Right renal cortex interstitium (tissue), 3 donors: Measurements from ENCODE around the gene EYA4. TPM values are rescaled to one million over a fixed set of nuclear protein-coding genes. Genes with fewer than 3 reads are reported as not detected.

Source experiments
- DNase-seq, 3 donors: peaks; one replicate each; pipeline ENCODE4 v3.0.0-alpha.2; 2013; ENCODE audit warnings: low read depth in 3 of 3, low spot score in 2 of 3
- polyA plus RNA-seq, 3 donors: library from polyadenylated mRNA; unstranded; fragments of 120-200 nt; gene quantifications; one replicate each; pipeline ENCODE4 v1.2.1, GENCODE V29; 2013; ENCODE audit not compliant: insufficient read length in 3 of 3

EYA4 gene
- polyA plus RNA-seq, 3 donors = 15.8 to 17.5 (median 16.6) TPM

DNA sequence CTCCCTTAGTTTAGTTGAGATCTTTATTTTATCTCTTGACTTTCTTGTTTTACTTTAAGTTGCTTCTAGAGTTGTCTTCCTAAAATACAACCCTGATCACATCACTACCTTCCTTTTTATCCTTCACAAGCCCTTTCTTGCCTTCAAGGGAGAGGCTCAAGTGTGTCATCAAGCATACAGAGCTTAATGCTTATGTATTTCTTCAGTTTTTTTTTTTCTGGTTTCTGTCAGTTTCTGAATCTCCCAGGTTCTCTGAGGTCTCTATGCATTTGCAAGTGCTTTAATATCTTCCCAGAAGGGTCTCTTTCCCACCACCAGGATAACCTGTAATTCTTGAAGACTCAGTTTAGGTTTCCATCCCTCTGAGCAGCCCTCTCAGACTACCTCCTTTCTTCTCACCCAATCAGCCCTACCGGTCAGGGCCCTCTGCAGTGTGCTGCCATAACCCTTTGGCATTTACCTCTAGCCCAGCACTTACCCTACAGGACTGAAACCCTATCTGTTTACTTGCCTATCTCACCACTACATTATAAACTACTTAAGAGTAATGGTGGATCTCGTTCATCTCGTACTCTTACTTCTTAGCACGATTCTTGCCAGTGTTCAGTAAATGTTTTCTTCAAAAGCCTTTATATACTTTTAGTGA is 36.9 kb downstream of the EYA4 start:
- no peak for DNase-seq

DNA sequence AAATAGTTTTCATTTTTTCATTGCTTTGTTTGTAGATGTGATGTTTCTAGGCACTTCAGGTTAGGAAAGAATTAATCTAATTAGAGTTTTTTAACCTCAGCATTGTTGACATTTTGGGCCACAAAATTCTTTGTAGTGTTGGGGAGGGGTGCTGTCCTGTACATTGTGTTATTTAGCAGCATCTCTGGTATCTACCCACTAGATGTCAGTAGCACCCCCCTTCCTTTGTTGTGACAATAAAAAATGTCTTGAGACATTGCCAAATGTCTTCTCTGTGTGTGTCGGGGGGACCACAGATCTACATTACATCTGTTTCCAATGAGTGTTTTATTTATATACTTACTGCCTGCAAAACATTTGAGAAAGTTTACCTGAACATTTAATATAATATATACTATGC is 45.6 kb downstream of the EYA4 start:
- DNase-seq = no peak

DNA sequence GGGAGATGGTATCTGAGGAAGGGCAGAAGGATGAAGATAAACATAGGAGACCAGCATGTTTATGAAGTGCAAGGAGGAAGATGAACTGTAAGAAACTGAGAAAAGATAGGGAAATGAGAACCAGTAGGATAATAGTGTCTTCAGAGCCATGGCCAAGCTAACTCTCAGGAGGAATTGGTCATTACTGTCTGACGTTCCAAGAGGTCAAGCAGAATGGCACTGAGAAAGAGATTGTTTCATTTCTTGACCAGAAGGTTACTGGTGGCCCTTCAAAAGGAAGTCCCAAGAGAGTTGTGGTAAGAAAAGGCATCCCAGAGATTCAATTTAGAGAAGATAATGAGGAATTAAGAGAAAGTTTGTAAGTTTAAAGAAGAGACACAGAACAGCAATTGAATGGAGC is 47.5 kb downstream of the EYA4 start:
- DNase-seq = no peak

DNA sequence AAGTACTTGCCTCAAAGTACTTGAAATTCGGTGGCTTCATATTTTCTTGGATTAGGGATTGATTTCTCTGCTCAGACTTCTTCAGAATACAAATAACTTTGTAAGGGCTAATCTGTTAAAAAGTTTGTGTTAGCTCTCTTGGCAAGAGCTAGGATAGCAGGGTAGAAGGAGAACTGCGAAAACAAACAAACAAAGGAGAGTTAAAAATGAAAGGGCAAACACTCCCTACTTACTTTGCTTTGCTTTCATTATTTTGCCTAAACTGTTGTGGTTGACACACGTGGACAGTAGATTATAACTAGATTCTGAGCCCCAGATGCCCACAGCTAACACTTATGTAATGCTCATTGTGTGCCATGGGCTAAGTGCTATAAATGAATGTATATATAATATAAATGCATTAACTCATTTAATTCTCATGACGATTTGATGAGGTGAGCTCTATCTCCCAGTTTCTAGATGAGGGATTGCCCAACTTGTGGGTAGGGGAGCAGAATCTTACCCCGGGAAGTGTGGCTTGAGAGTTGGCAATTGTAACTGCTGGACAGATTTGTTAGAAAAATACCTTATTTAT is 48.7 kb downstream of the EYA4 start:
- DNase-seq = no peak

DNA sequence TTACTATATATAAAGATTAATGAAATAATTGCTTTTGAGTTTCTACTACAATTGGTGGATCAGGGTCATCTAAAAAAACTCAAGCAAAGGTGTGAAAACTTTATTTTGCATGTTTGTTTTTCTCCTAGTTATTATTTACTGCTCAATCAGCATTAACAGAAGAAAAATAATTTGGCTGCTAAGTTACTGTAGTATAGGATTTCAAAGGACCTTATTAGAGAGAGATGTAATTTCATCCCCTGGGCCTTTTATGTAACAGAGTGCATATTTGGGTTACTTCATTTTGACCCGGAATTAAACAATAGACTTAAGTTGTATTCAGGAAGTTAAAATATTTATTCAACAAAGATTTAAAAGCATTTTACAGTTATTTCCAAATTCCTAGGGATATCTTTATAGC is 49.8 kb downstream of the EYA4 start:
- DNase-seq = no peak

DNA sequence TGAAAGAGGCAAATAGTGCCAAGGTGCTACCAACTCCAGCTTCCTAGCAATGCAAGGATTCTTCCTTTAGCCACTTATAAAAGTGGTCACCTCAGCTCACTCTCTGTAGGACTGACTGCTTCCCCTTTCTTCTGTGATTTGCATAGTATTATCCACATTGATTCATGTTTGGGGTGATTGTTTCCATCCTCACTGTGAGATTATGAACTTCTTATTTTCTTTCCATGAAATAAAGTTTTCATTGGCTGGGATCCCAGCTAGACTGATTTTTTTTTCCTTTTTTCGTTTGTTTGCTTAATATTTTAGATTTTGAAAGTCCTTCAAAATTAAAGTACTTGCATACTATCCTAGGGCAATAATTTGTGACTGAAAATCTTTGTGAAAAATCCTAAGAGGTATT is 50.5 kb downstream of the EYA4 start:
- DNase-seq = no peak

DNA sequence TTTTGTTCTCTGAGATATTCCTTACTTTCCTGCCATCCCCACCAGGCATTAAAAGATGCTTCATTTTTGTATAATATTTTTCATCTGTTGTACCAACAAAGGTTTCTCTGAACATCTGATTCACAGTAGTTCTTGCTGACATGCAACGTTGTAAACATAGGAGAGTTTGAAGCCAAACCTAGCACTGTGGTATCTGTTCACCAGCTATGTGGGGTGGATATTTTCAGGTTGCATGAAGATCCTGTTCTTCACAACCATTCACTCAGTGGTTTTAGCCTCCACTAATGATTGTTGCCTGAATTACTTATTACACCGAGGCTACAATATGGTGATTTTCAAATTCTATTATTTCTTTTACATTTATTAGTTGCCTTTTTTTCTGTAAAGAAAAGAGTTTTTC is 56.5 kb downstream of the EYA4 start:
- DNase-seq = no peak

DNA sequence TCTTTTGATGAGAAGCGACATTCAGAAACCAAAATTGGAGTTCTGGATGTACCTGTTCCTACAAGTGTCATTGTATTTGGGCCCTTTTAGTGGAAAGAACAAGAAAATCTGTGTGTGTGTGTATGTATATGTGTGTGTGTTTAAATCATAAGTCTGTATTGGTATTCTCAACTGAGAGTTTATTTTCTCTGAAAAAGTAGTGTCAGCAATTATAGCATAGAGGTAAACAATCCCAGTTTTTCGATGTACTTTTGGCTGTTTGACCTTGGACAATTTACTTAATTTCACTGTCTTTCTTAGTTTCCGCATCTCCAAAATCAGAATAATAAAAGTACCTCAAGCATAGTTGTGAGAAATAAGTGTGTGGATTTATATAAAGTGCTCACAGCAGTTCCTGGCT is 57.2 kb downstream of the EYA4 start:
- DNase-seq = no peak

DNA sequence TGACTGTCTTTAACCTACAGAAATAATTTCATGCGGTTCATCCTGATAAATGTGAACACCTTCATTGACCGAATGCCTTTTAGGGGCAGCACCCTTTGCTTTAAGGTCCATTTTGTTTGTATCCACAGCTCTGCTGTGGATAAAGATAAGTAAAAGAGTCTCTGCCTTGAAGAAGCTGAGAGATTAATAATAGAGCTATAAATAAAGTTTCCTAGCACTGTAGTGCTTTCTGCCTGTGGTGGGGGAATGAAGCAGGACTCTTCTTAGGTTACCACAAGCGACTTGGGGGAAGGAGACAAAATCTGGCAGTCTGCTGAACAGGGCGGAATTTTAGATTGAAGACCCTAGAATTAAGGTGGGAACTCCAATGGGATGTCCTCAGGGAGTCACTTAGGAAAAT is 57.6 kb downstream of the EYA4 start:
- no peak for DNase-seq

DNA sequence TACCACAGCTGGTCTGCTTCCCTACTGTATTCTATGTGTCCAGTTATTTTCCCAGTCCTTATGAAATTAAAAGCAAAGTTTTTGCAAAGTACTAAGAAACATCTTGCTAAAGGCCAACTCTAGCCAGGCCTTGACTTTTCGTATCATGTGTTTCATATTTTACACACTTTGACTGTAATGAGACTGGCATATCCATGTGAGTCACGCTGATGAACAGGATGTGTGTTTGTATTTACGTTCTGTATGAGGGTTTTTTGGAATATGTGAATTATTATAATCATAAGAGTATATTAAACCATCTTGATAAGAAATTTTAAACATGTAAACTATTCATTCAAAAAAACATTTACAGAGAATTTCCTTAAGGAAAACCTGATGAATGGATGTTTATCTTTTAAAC is 59.7 kb downstream of the EYA4 start:
- DNase-seq = no peak

DNA sequence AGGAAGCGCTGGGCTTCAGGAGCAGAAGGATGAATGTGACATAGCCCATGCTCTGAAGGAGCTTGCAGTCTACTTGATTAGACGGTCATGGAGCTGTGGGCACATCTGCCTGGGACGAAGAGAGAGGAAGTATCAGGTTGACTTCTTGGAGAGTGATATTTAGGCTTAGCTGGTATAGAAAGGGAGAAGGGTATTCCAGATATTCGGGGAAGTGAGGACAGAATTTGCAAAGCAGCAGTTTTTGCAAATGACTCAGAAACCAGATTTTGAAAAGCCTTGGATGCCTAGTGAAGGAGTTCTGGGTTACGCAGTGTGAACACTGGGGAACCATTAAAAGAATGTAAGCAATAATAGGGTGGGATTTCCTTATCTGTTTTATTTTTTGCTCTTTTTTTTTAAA is 60.7 kb downstream of the EYA4 start:
- no peak for DNase-seq

DNA sequence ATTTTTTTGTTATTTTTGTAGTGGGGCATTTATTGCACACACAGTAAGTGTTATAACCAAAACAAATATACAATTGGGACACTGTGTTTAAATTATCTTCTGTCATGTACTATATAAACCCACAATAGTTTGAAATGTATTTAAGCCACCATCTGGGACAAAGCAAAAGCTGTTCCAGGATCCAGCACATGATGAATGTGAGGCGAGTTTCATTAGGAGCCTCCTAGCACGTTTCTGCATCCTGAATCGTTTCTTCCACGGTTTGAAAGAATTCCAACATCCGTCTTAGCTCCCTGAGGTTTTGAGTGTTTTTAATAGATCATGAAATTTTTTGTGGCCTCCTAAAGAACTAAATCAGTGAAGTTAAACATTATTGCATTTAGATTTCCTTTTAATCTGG is 65.8 kb downstream of the EYA4 start:
- no peak for DNase-seq

DNA sequence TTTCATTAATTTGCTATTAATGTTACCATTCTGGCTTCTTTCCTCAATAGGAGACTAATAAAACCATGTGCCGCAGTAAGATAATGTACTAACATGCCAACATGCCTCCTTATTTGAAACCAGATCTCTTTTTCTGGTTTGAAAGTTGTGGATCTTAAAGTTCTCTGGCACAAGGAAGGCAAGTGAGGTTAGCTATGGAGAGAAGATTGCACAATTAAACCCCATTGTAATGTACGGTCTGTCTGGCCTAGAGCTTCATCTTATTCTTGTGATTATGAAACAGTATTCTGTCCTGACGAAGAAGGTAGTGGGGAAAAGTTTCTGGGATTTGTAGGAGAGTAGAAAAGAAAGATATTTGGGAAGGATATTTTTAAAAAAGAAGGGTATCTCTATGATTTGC is 68.4 kb downstream of the EYA4 start:
- DNase-seq = no peak

DNA sequence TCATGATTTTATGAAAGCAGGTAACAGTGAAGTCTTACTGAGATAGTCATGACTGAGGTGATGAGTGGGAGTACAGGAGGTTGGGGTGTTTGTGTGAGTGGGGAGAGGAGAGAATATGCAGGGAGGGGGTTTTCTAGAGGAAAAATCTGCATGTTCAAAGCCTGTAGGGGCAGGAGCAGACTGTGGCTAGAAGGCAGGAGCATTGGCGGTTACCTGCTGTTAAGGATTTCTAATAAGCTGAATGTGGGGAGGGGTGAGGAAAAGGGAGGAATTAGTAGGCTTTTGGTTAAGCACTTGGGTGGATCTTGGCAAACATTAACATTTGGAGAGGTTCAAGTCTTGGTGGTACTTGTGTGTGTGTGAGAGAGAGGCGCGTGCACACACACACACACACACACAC is 70.8 kb downstream of the EYA4 start:
- no peak for DNase-seq

DNA sequence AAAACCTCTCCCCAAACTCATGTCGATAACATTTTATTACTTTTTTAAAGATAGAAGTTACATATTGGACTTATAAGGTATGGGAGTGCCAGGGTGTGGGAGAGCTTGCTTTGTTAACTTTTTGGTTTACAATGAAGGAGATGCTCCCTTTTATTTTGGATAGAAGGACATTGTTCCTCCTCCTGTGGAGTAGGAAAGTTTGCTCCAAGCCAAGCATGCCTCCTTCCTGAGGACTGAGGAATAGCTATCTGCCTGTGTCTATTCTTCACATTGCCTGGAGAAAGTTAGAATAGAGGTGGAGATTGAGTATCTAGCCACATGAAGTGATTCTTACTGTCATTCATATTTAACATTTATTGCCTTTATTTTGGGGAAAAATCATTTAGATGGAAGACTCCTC is 71.9 kb downstream of the EYA4 start:
- no peak for DNase-seq

DNA sequence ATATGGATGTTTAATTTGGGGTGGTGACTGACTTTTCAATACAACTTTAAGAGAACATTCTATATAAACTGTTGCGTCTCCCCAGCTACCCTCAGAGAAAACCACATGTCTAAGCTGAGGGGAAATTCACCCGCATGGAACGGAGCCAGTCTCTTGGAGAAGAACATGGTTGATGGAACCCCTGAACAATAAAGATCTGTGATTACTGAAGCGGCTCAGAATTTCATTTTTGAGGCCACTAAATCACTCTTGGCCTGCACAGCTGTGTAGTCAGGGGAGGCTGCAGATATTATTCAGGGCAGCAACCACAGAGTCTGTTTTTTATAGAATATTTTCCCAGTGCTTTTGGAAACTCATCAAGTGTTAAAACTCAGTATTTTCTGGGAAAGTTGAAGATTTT is 73.8 kb downstream of the EYA4 start:
- no peak for DNase-seq

DNA sequence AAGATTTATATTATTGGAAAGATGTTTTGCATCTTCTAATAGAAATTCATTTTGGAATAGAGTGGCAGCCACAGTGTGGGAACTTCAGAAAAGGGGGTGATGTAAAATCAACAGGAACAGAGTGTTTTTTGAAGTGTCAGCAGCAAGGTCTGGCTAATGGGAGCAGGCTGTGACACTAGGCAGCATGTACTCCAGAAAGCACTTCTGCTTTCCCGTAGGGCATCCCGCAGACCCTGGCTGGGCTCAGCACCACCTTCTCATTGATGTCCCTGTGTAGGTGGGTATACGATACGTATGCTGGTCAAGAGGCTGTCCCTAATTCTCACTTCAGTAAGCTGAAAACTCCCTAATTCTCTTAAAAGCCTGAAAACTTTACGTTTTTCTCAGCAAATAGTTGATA is 74.7 kb downstream of the EYA4 start:
- no peak for DNase-seq

DNA sequence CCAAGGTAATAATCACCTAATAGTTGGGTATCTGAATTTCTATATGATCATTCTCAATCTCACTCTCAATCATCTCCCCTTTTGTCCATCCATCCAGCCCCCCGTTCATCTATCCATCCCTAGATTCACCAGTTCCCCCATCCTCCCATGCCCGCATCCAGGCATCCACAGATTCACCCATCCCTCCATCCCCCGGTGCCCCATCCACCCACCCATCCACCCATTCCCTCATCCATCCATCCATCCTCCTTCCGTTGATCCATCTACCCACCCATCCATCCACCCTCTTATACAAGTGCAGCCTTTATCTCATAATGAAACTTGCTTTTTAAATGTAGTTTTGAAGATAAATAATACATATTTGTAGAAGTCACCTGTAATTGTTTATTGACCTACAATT is 76.5 kb downstream of the EYA4 start:
- no peak for DNase-seq

DNA sequence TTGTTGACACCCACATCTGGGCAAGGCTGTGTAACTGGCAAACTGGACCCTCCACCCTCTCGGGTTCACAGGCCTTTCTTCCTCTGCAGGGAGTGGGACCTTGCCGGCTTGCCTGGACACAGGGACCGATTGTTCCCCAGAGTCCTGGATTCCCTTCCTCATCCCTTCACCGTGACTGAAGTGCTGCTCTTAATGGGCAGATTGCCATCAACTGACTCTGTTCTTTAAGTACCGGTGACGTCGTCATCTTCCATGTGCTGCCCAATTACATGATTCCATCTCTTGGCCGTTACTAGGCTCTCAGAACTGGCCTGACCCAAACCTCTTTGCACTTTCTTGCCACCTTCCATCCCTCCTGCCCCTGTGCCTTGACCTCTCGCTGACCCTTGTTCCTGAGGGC is 85.4 kb downstream of the EYA4 start:
- no peak for DNase-seq

DNA sequence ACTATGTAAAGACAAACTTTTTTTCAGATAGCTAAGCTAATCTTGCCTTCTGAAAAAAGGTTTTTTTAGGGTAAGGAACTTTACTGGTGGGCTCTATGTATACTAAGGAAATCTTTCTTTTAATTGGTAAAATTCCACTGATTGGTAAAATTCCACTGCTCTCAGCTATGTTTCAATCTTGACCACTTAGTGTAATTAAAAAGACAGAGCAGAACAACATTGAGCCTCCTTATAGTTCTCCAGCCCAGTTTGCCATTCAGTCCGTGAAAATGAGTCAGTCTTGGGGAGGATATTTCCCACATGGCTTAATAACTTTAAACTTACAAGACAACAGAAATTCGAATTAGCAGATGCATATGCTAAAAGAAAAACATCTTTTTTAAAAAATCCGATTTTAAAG is 92.7 kb downstream of the EYA4 start:
- DNase-seq = no peak

DNA sequence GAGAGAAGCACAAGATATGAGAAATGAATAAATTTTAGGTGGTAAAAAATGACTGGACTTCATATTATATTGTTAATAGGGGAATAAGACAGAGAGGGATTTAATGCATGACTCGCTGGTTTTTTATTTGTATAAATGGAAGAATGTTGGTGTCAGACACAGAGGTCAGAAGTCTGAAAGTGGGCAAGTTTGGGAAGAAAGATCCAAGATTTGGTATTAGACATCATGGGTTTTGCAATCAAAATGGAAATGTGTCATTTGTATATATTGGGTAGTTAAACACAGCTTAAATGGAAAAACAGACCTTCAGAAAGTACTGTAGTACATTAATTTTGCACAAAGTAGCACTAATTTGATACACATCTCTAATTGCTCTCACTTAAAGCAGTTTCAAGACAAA is 96.2 kb downstream of the EYA4 start:
- DNase-seq = no peak

DNA sequence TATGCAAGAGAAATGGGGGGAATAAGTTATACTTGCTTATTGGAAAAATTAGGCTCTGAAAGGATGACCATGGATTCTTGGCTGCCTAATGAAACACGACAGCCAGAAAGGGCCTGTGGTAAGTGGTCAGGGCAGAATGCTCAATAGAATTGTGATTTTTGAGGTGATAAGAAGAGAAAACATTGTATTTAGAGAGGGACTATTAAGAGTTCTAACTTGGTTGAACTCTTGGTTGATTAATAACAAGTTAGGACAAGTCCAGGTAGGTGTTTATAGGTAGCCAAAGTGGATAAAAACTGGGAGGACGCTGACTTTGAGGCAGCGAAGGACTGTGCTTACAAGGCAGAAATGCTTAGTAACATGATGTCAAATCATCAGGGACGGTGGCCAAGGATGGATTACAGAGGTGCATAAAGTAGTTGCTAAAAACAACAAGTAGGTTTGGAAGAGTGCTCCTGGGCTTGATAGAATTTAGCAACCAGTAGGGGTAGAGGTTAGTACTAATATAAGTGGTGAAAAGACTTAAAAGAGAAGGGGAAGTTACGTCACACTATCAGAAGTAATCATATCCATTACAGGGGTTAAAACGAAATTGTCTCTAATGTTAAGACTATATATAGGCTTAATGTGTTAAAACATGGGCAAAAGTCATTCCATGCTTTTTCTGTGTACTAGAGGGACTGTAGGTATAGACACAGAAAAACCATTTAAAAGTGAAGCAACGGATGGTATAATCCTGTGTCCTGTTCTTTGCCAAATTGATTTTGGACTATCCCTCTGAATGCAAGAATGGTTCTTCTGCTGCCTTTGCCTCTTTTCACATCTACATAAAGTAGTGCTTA is 98.6 kb downstream of the EYA4 start:
- no peak for DNase-seq
